Adrenal gland (tissue), 12 donors: ENCODE results near the gene KYNU. TPM values are rescaled to one million over a fixed set of nuclear protein-coding genes. Genes with fewer than 3 reads are reported as not detected.
"Not testable (repeated sequence)": the region's sequence is repeated elsewhere in the genome, so short reads cannot be mapped to it uniquely, and the experiment has no call there.

Source experiments
- DNase-seq, 7 donors: peaks; one replicate each; pipeline ENCODE4 v3.0.0-alpha.2; 2019 to 2020
- H3K27ac ChIP-seq, 5 donors: fragments of 200-600 bp; sonication (generic) in 4 of 5; 1 replicate in 3 of 5; 2 replicates in 2 of 5; pipeline versions ENCODE4 v1.5.1 to v1.8.0; 2016 to 2020; ENCODE audit warnings: mild to moderate bottlenecking in 1 of 5
- H3K27me3 ChIP-seq: fragments of 200-600 bp; 2 replicates; pipeline ENCODE4 v1.8.0; 2021
- H3K36me3 ChIP-seq, 2 donors: fragments of 200-600 bp; replicated peaks in 1 of 2; 1 replicate in 1 of 2; 2 replicates in 1 of 2; pipeline versions ENCODE4 v1.5.1 to v1.8.0; 2018 to 2022
- H3K4me1 ChIP-seq, 2 donors: fragments of 200-600 bp; replicated peaks in 1 of 2; 1 replicate in 1 of 2; 2 replicates in 1 of 2; pipeline versions ENCODE4 v1.5.1 to v1.8.0; 2018 to 2021
- H3K4me3 ChIP-seq, 4 donors: fragments of 200-600 bp; sonication (generic) in 3 of 4; one replicate each; pipeline ENCODE4 v1.5.1; 2016 to 2018
- H3K9me3 ChIP-seq, 3 donors: fragments of 200-600 bp; sonication (generic) in 1 of 3; replicated peaks in 1 of 3; 1 replicate in 2 of 3; 2 replicates in 1 of 3; pipeline versions ENCODE4 v1.5.1 to v1.8.0; 2016 to 2021
- CTCF ChIP-seq, 6 experiments: fragments of 450-650 bp in 4 of 6; fragments of 200-600 bp in 2 of 6; sonication (generic) in 1 of 6; IDR thresholded peaks; 1 replicate in 5 of 6; 2 replicates in 1 of 6; pipeline versions ENCODE4 v1.5.1 to v1.8.0; 2016 to 2021; ENCODE audit warnings: antibody characterized with exemption in 6 of 6, mild to moderate bottlenecking in 2 of 6, moderate library complexity in 1 of 6
- POLR2A ChIP-seq, 2 donors: fragments of 450-650 bp; IDR thresholded peaks; one replicate each; pipeline ENCODE4 v1.6.1; 2017; ENCODE audit warnings: antibody characterized with exemption in 2 of 2, mild to moderate bottlenecking in 2 of 2, moderate library complexity in 1 of 2
- WGBS, 4 donors: extraction: QIAGEN DNeasy Blood & Tissue Kit in 2 of 4; methylation state at CpG; one replicate each; pipeline versions ENCODE4 v1.1.5 to v1.1.7; 2013 to 2017; 5-methylcytosine and 5-hydroxymethylcytosine counted together
- intact Hi-C, 2 donors: fragments of 100-400 bp; cut with DNase I; formaldehyde crosslinking; loops; one replicate each; pipeline versions ENCODE4 v1.14.1 to v1.15.0; 2022 to 2023
- polyA plus RNA-seq, 3 donors: library from polyadenylated mRNA; stranded (reverse); fragments of 200-250 nt in 2 of 3; fragments of 350-450 nt in 1 of 3; fragmentation: Illumina TruSeq in 1 of 3; extraction: RNeasy Lipid Tissue Mini Kit (QIAGEN cat#74804) in 1 of 3; gene quantifications; one replicate each; pipeline ENCODE4 v1.2.3, GENCODE V29; 2013 to 2014
- total RNA-seq, 9 donors: library from RNA; depleted of rRNA in 4 of 9; stranded (reverse); fragments of >200 nt in 4 of 9; fragments of 120-200 nt in 1 of 9; fragmentation: NEBNext Ultra II Directional in 1 of 9; extraction: Animal tissue kit (Norgen Biotek cat#: 25700) in 1 of 9; gene quantifications; one replicate each; pipeline versions ENCODE4 v1.1.0 to v1.2.4, GENCODE V29; 2013 to 2023
- donor health status: healthy with polysubstance abuse.
- donor health status: Bipolar disorder and iron deficiency.
- donor health status: DM: yes; HTN: yes; CAD: no.
- donor health status: DM: no; HTN: no; CAD: no.
- donor health status: DM: no; HTN: no; CAD: no.
- donor health status: DM: yes; HTN: yes; CAD: no.

The KYNU gene
- total and polyA plus RNA-seq, 12 donors: 1.9 to 30.2 (median 9.2) TPM

- no peak for DNase-seq
- 70 to 90% (median 82%) methylated on average over 2 of the region's 2 CpGs for WGBS, 4 donors
- Histone ChIP-seq H3K27ac (no peak overlapping the region), H3K4me3 (no peak overlapping the region), H3K4me1 (peaks cover 0 to 9% of the 10 kb centered on the region in 2 donors), H3K36me3 (no peaks in the 10 kb centered on the region), H3K27me3 (no peaks in the 10 kb centered on the region), H3K9me3 (no peaks in the 10 kb centered on the region)
- intact Hi-C loops: no loop called here
- TF ChIP-seq POLR2A (IDR thresholded peaks at IDR 0.05) (no peak), CTCF (IDR thresholded peaks at IDR 0.05) (no peak)
These were observed 10.3 kb upstream of the KYNU start for GRCh38 chr2:142867136-142867535.

GRCh38 chr2:142868229-142868762 is 9.2 kb upstream of the KYNU start:
- Histone ChIP-seq H3K4me3 (no peak overlapping the region), H3K36me3 (no peaks in the 10 kb centered on the region), H3K27me3 (no peaks in the 10 kb centered on the region), H3K4me1 (peaks cover 0 to 9% of the 10 kb centered on the region in 2 donors), H3K27ac (peak overlapping the region in 1 of 5 donors; percentile 64), H3K9me3 (no peaks in the 10 kb centered on the region)
- DNase-seq: peak; percentile 26 to 63 (median 43)
- intact Hi-C loops: no loop called here
- TF ChIP-seq POLR2A (IDR thresholded peaks at IDR 0.05): no peak
- no peak for TF ChIP-seq CTCF (IDR thresholded peaks at IDR 0.05)
- WGBS, 4 donors: 71 to 83% (median 73%) methylated on average over 9 to 12 of the region's 12 CpGs

GRCh38 chr2:142869065-142869460 is 8.4 kb upstream of the KYNU start:
- H3K9me3 ChIP-seq, H3K27me3 ChIP-seq, H3K27ac ChIP-seq, H3K4me3 ChIP-seq, DNase-seq, intact Hi-C loops, H3K36me3 ChIP-seq: not testable (repeated sequence)
- WGBS, 4 donors: 87 to 92% (median 92%) methylated on average over 7 of the region's 7 CpGs
- peaks cover 0 to 13% of the 10 kb centered on the region in 2 donors for H3K4me1 ChIP-seq

GRCh38 chr2:142869461-142870106 is 7.9 kb upstream of the KYNU start:
- intact Hi-C loops: no loop called here
- H3K9me3 ChIP-seq: no peaks in the 10 kb centered on the region
- 84 to 88% (median 86%) methylated on average over 5 of the region's 5 CpGs for WGBS, 4 donors
- no peak for DNase-seq
- peaks cover 0 to 18% of the 10 kb centered on the region in 2 donors for H3K4me1 ChIP-seq
- TF ChIP-seq CTCF (IDR thresholded peaks at IDR 0.05): no peak
- no peak for TF ChIP-seq POLR2A (IDR thresholded peaks at IDR 0.05)
- no peaks in the 10 kb centered on the region for H3K36me3 ChIP-seq
- no peaks in the 10 kb centered on the region for H3K27me3 ChIP-seq
- no peak overlapping the region for H3K4me3 ChIP-seq
- H3K27ac ChIP-seq: no peak overlapping the region

GRCh38 chr2:142870526-142870925 is 6.9 kb upstream of the KYNU start:
- intact Hi-C loops: no loop called here
- no peak for DNase-seq
- Histone ChIP-seq H3K27ac (no peak overlapping the region), H3K9me3 (no peaks in the 10 kb centered on the region), H3K27me3 (no peaks in the 10 kb centered on the region), H3K4me1 (peaks cover 0 to 22% of the 10 kb centered on the region in 2 donors), H3K4me3 (no peak overlapping the region), H3K36me3 (no peaks in the 10 kb centered on the region)
- WGBS, 4 donors: 67 to 94% (median 90%) methylated on average over 2 of the region's 2 CpGs
- TF ChIP-seq POLR2A (IDR thresholded peaks at IDR 0.05) (no peak), CTCF (IDR thresholded peaks at IDR 0.05) (no peak)
